Measurements from ENCODE around the gene RCCD1.
"Not testable (repeated sequence)": the region's sequence is repeated elsewhere in the genome, so short reads cannot be mapped to it uniquely, and the experiment has no call there.

The RCCD1 gene

GRCh38 chr15:90954712-90955623 is at the start of gene RCCD1:
Gene RCCD1, plus strand, starts transcription at chr15:90954884. Its CDS starts 1,851 bp downstream, at chr15:90956735.
- DNase-seq (ENCODE audit: low read depth in 2 of 2), result peak; percentile 81 to 90

GRCh38 chr15:90905306-90906180 is 49.1 kb upstream of the RCCD1 start:
- no peak for DNase-seq (ENCODE audit: low read depth in 2 of 2)

GRCh38 chr15:90906181-90906849 is 48.4 kb upstream of the RCCD1 start:
- no peak for DNase-seq (ENCODE audit: low read depth in 2 of 2)

GRCh38 chr15:90907051-90907660 is 47.5 kb upstream of the RCCD1 start:
- no peak for DNase-seq (ENCODE audit: low read depth in 2 of 2)

GRCh38 chr15:90907838-90908507 is 46.7 kb upstream of the RCCD1 start:
- no peak for DNase-seq (ENCODE audit: low read depth in 2 of 2)

GRCh38 chr15:90909449-90909848 is 45.2 kb upstream of the RCCD1 start:
- not testable (repeated sequence) for DNase-seq (ENCODE audit: low read depth in 2 of 2)

GRCh38 chr15:90909976-90910375 is 44.7 kb upstream of the RCCD1 start:
- DNase-seq (ENCODE audit: low read depth in 2 of 2), result no peak

GRCh38 chr15:90910441-90911301 is 44.0 kb upstream of the RCCD1 start:
- DNase-seq (ENCODE audit: low read depth in 2 of 2), result no peak

GRCh38 chr15:90911302-90911623 is 43.4 kb upstream of the RCCD1 start:
- DNase-seq (ENCODE audit: low read depth in 2 of 2), result no peak

- DNase-seq (ENCODE audit: low read depth in 2 of 2), result no peak
These were observed 42.5 kb upstream of the RCCD1 start for GRCh38 chr15:90911906-90912769.

- DNase-seq (ENCODE audit: low read depth in 2 of 2), result no peak
These were observed 42.0 kb upstream of the RCCD1 start for GRCh38 chr15:90912770-90913075.

GRCh38 chr15:90913398-90913944 is 41.2 kb upstream of the RCCD1 start:
- no peak for DNase-seq (ENCODE audit: low read depth in 2 of 2)

- DNase-seq (ENCODE audit: low read depth in 2 of 2), result no peak
These were observed 40.2 kb upstream of the RCCD1 start for GRCh38 chr15:90914305-90915080.

- no peak for DNase-seq (ENCODE audit: low read depth in 2 of 2)
These were observed 39.4 kb upstream of the RCCD1 start for GRCh38 chr15:90915216-90915807.

- DNase-seq (ENCODE audit: low read depth in 2 of 2), result no peak
These were observed 38.8 kb upstream of the RCCD1 start for GRCh38 chr15:90915808-90916440.

GRCh38 chr15:90916461-90916860 is 38.2 kb upstream of the RCCD1 start:
- no peak for DNase-seq (ENCODE audit: low read depth in 2 of 2)

GRCh38 chr15:90917569-90917968 is 37.1 kb upstream of the RCCD1 start:
- DNase-seq (ENCODE audit: low read depth in 2 of 2), result no peak

All from stimulated activated CD4-positive, alpha-beta T cell treated with anti-CD3 and anti-CD28 coated beads, Interleukin-4, amount 100 ng/mL, for 48 hours (primary cell).